Naive thymus-derived CD4-positive, alpha-beta T cell (primary cell): ENCODE results near the gene PITHD1. TPM values are rescaled to one million over a fixed set of nuclear protein-coding genes. Genes with fewer than 3 reads are reported as not detected.
"Not testable (repeated sequence)": the region's sequence is repeated elsewhere in the genome, so short reads cannot be mapped to it uniquely, and the experiment has no call there.

ENCODE experiments used
- ATAC-seq: fragments of 150-1000 bp; cut with Tn5 transposase; 2 replicates; pipeline ENCODE4 v1.10.0; 2021; ENCODE audit warnings: mild to moderate bottlenecking, moderate library complexity
- CTCF ChIA-PET: fragments of 350-600 bp; sonication (Branson Sonifier 250); formaldehyde crosslinking; loops from one replicate; lab custom pipeline; 2021; ENCODE audit warnings: antibody characterized with exemption; lab: Charles Lee
- POLR2A ChIA-PET: fragments of 350-600 bp; sonication (Branson Sonifier 250); formaldehyde crosslinking; loops from one replicate; lab custom pipeline; 2021; ENCODE audit warnings: antibody characterized with exemption, inconsistent platforms; lab: Charles Lee
- DNase-seq, 9 donors: peaks; one replicate each; pipeline versions ENCODE4 v3.0.0 to v3.0.0-alpha.2; 2020 to 2022; ENCODE audit warnings: mixed read lengths in 1 of 9
- H3K27ac ChIP-seq: one replicate; pipeline ENCODE4 v1.7.0; 2013; ENCODE audit warnings: mild to moderate bottlenecking, low read depth, low read length, moderate library complexity
- H3K27me3 ChIP-seq, 2 donors: one replicate each; pipeline ENCODE4 v1.7.0; 2013; ENCODE audit warnings: low read length in 2 of 2, mild to moderate bottlenecking in 2 of 2, moderate library complexity in 2 of 2; ENCODE audit not compliant: control insufficient read depth in 2 of 2, insufficient read depth in 2 of 2
- H3K36me3 ChIP-seq, 3 experiments: 1 replicate in 2 of 3; 2 replicates in 1 of 3; pipeline ENCODE4 v1.7.0; 2013; ENCODE audit warnings: low read length in 3 of 3, mild to moderate bottlenecking in 3 of 3, moderate library complexity in 1 of 3; ENCODE audit not compliant: insufficient read depth in 3 of 3, control insufficient read depth in 2 of 3
- H3K4me1 ChIP-seq, 2 donors: one replicate each; pipeline ENCODE4 v1.7.0; 2013; ENCODE audit warnings: low read length in 2 of 2, mild to moderate bottlenecking in 2 of 2, moderate library complexity in 1 of 2; ENCODE audit not compliant: control insufficient read depth in 2 of 2, insufficient read depth in 2 of 2
- H3K4me3 ChIP-seq: 2 replicates; pipeline ENCODE4 v1.7.0; 2013; ENCODE audit warnings: mild to moderate bottlenecking, low read length
- H3K9me3 ChIP-seq, 3 experiments: 1 replicate in 2 of 3; 2 replicates in 1 of 3; pipeline ENCODE4 v1.7.0; 2013; ENCODE audit warnings: low read length in 3 of 3; ENCODE audit not compliant: control insufficient read depth in 2 of 3
- H3K27ac Mint-ChIP-seq, 9 donors: one replicate each; pipeline ENCODE4 v1.8.0; 2020 to 2022; ENCODE audit warnings: mixed read lengths in 9 of 9, mild to moderate bottlenecking in 8 of 9, moderate library complexity in 5 of 9, inconsistent platforms in 2 of 9
- H3K27me3 Mint-ChIP-seq, 5 donors: one replicate each; pipeline ENCODE4 v1.8.0; 2021 to 2022; ENCODE audit warnings: mixed read lengths in 5 of 5, mild to moderate bottlenecking in 1 of 5
- H3K36me3 Mint-ChIP-seq, 5 donors: one replicate each; pipeline ENCODE4 v1.8.0; 2020 to 2022; ENCODE audit warnings: mixed read lengths in 5 of 5, mild to moderate bottlenecking in 3 of 5, inconsistent platforms in 1 of 5
- H3K4me1 Mint-ChIP-seq, 7 donors: one replicate each; pipeline ENCODE4 v1.8.0; 2020 to 2022; ENCODE audit warnings: mixed read lengths in 7 of 7, mild to moderate bottlenecking in 3 of 7, inconsistent platforms in 1 of 7
- H3K4me3 Mint-ChIP-seq, 10 donors: one replicate each; pipeline ENCODE4 v1.8.0; 2020 to 2022; ENCODE audit warnings: mild to moderate bottlenecking in 10 of 10, mixed read lengths in 10 of 10, moderate library complexity in 6 of 10, inconsistent platforms in 2 of 10
- H3K9me3 Mint-ChIP-seq, 11 donors: one replicate each; pipeline ENCODE4 v1.8.0; 2020 to 2022; ENCODE audit warnings: mixed read lengths in 11 of 11, mild to moderate bottlenecking in 4 of 11, inconsistent platforms in 1 of 11, moderate library complexity in 1 of 11
- intact Hi-C, 2 donors: fragments of 100-400 bp; cut with micrococcal nuclease; formaldehyde crosslinking; loops; one replicate each; pipeline ENCODE4 v1.15.1; 2023
- polyA plus RNA-seq, 2 donors: library from polyadenylated mRNA; unstranded; fragments of 300-500 nt; fragmentation: Illumina TruSeq; gene quantifications; one replicate each; pipeline ENCODE4 v1.2.3, GENCODE V29; 2021
- total RNA-seq, 6 experiments: library from RNA in 5 of 6; stranded (reverse) in 5 of 6; gene quantifications; 1 replicate in 5 of 6; 2 replicates in 1 of 6; pipeline ENCODE4 v1.2.3 and lab custom pipeline; 2021 to 2026

PITHD1 gene, protein sequence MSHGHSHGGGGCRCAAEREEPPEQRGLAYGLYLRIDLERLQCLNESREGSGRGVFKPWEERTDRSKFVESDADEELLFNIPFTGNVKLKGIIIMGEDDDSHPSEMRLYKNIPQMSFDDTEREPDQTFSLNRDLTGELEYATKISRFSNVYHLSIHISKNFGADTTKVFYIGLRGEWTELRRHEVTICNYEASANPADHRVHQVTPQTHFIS
- total RNA-seq (10 to 100 TPM; 57.6 to 81.9 (median 76.0) TPM), polyA plus RNA-seq (10 to 100 TPM; 82.2 to 88.9 TPM), total RNA-seq (lab: John Stamatoyannopoulos, UW) (95.4 reads per million, percentile 84 among the genes with 10 or more reads in this experiment)

DNA sequence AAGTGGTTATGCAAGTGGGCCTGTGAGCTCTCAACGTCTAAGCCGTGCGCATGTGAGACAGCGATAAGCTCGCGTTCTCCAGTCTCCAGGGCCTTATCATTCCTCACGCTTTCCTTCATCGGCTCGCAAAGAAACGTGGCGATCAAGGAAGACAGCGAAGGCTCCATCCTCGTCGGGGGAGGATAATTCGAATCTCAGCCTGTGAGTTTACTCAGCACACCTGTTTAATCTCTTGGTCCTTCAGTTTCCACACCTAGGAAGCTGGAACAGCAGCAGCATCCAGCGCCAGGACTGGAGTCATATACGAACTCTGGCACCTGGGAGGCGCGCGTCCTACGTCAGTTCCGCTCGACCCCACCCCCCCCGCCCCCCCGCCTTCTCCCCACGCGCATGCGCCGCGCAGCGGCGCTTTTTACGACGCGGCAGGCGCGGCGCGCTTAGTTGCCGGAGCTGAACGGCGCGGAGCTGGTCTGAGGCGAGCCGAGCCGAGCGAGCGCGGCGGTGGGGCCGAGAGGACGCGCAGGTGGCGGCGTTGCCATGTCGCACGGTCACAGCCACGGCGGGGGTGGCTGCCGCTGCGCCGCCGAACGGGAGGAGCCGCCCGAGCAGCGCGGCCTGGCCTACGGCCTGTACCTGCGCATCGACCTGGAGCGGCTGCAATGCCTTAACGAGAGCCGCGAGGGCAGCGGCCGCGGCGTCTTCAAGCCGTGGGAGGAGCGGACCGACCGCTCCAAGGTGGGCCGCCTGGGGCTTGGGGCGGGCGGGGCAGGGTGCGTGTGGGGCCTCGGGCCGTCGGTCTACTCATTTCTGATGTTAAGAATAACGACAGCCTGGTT, at the start of gene PITHD1:
Gene PITHD1 (plus strand): TSS at position 440 of the 836 bp plus-strand sequence. CDS start 98 bp downstream, at position 538.
- H3K27ac ChIP-seq = peak within 1 kb of the TSS; percentile 97
- intact Hi-C loops = loop anchor here (1.0 to 2.0 kb wide), 6 partner anchors 13 to 181 kb away; partner anchors contain the start of genes ELOA (in 2 of the 2), GALE (in 2 of the 2), LYPLA2 (in 2 of the 2) and FUCA1 (in 1 of the 2)
- Mint-ChIP-seq H3K9me3 (no peaks in the 10 kb centered on the region), H3K36me3 (peaks cover 0 to 12% (median 5%) of the 10 kb centered on the region in 5 donors), H3K4me1 (peaks cover 17 to 65% (median 49%) of the 10 kb centered on the region in 7 donors), H3K4me3 (peak within 1 kb of the TSS; percentile 84 to 98 (median 94)), H3K27ac (peak within 1 kb of the TSS; percentile 87 to 99 (median 96)), H3K27me3 (no peaks in the 10 kb centered on the region)
- ATAC-seq = peak; percentile 91
- CTCF ChIA-PET = interaction anchor here (0.8 to 3.0 kb wide), 2 partner anchors 138 to 140 kb away, joined by 3 to 10 read pairs; no protein-coding TSS in a partner anchor
- POLR2A ChIA-PET = interaction anchor here (0.6 to 6.8 kb wide), 13 partner anchors 8 to 220 kb away, joined by 3 to 68 read pairs (median 3); partner anchors contain the start of genes ELOA, GALE, HMGCL and LYPLA2
- no peaks in the 10 kb centered on the region for H3K27me3 ChIP-seq
- peak; percentile 75 to 86 (median 83) for DNase-seq
- no peaks in the 10 kb centered on the region for H3K9me3 ChIP-seq
- H3K36me3 ChIP-seq = peaks cover 0 to 14% (median 6%) of the 10 kb centered on the region in 3 experiments
- H3K4me1 ChIP-seq = peaks cover 17 to 22% of the 10 kb centered on the region in 2 donors
- H3K4me3 ChIP-seq = peak within 1 kb of the TSS; percentile 95

DNA sequence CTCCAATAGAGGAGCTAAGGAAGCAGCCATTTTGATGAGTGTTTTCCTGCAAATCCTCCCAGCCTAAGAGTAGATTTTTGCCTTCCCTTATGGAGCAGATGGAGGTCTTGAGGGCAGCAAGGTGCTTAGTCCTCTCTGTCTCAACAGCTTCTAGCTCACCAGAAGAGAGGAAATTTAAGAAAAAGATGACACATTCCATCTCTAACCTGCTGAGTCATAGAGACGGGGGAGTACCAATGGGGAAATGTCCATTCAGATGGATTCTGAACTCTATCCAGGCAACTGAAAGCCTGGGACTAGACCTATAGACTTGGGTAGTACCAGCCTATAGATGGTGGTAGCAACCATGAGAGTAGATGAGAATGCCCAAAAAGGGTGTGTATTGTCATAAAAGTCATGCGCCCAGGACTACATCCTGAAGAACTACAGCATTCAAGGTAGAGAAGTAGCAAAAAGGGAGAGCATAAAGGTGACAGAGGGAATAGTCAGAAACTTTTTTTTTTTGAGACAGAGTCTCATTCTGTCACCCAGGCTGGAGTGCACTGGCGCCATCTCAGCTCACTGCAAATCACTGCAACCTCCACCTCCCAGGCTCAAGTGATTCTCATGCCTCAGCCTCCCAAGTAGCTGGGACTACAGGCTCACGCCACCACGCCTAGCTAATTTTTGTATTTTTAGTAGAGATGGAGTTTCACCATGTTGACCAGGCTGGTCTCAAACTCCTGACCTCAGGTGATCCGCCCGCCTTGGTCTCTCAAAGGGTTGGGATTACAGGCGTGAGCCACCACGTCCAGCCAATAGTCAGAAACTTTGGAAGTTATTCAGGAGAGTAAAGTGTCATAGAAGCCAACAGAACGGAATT, 45.6 kb upstream of the PITHD1 start:
- Histone ChIP-seq H3K4me1 (no peaks in the 10 kb centered on the region), H3K27me3 (no peaks in the 10 kb centered on the region), H3K4me3 (no peak overlapping the region), H3K27ac (no peak overlapping the region), H3K9me3 (no peaks in the 10 kb centered on the region), H3K36me3 (no peaks in the 10 kb centered on the region)
- peaks cover 0 to 7% (median 0%) of the 10 kb centered on the region in 7 donors for H3K4me1 Mint-ChIP-seq
- intact Hi-C loops = no loop called here
- H3K27me3 Mint-ChIP-seq = no peaks in the 10 kb centered on the region
- no peaks in the 10 kb centered on the region for H3K9me3 Mint-ChIP-seq
- CTCF ChIA-PET = no interaction called here
- DNase-seq (no peak), ATAC-seq (no peak)
- POLR2A ChIA-PET = no interaction called here
- peaks cover 0 to 7% (median 3%) of the 10 kb centered on the region in 5 donors for H3K36me3 Mint-ChIP-seq
- H3K27ac Mint-ChIP-seq = peak overlapping the region in 1 of 9 donors; percentile 4
- no peak overlapping the region for H3K4me3 Mint-ChIP-seq

DNA sequence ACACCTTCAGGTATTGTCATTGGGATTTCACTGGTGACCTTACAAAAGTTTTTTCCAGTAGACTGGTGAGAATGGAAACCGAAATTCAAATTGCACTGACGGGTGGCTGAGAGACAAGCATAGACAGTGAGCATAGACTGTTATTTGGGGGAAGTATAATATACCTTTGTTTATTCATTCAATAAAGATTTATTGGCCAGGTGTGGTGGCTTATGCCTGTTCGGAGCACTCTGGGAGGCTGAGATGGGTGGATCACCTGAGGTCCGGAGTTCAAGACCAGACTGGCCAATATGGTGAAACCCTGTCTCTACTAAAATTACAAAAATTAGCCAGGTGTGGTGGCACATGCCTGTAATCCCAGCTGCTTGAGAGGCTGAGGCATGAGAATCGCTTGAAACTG, 44.9 kb upstream of the PITHD1 start:
- H3K27me3 ChIP-seq, POLR2A ChIA-PET, H3K27ac ChIP-seq, H3K36me3 Mint-ChIP-seq, H3K27me3 Mint-ChIP-seq, H3K27ac Mint-ChIP-seq, CTCF ChIA-PET, H3K9me3 ChIP-seq, H3K9me3 Mint-ChIP-seq, intact Hi-C loops, ATAC-seq, H3K4me1 Mint-ChIP-seq, H3K36me3 ChIP-seq, H3K4me3 ChIP-seq, H3K4me3 Mint-ChIP-seq, H3K4me1 ChIP-seq, DNase-seq: not testable (repeated sequence)

DNA sequence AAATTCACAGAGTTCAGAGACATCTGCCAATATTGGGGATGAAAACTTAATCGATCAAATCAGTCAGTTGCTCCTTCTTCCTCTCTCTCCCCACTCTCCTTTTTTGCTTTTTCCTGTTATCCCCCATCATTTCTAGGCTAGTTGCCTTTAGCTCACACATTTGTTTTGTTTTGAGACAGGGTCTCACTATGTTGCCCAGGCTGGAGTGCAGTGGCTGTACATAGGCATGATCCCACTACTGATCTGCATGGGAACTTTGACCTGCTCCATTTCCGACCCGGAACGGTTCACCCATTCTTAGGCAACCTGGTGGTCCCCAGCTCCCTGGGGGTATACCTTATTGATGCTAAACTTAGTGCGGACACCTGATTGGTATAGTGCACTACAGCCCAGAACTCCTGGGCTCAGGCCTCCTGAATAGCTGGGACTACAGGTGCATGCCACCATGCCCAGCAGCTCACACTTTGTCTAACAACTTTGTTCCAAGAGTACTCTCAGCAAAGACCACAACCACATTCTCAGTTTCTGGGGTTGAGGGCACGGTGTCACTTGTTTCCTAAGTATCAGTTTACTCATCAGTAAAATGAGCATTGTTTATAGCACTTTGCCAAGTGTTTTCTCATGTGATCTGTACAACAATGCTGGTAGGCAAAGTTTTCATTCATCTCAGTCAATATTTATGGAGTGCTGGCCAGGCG, 41.6 kb upstream of the PITHD1 start:
- H3K4me1 Mint-ChIP-seq = peaks cover 0 to 5% (median 0%) of the 10 kb centered on the region in 7 donors
- H3K27me3 ChIP-seq = no peaks in the 10 kb centered on the region
- H3K36me3 Mint-ChIP-seq = peaks cover 0 to 2% (median 0%) of the 10 kb centered on the region in 5 donors
- no peaks in the 10 kb centered on the region for H3K36me3 ChIP-seq
- no peak overlapping the region for H3K27ac ChIP-seq
- no peak overlapping the region for H3K4me3 ChIP-seq
- intact Hi-C loops = no loop called here
- no peak overlapping the region for H3K27ac Mint-ChIP-seq
- CTCF ChIA-PET = interaction anchor here (0.6 kb wide), 1 partner anchor 311 kb away, joined by 3 read pairs; no protein-coding TSS in a partner anchor
- POLR2A ChIA-PET = interaction anchor here (1.3 kb wide), 1 partner anchor 45 kb away, joined by 3 read pairs; the partner anchor contains the start of gene RPL11
- H3K9me3 Mint-ChIP-seq = no peaks in the 10 kb centered on the region
- no peaks in the 10 kb centered on the region for H3K9me3 ChIP-seq
- ATAC-seq = no peak
- no peak overlapping the region for H3K4me3 Mint-ChIP-seq
- H3K27me3 Mint-ChIP-seq = no peaks in the 10 kb centered on the region
- DNase-seq = no peak
- H3K4me1 ChIP-seq = no peaks in the 10 kb centered on the region

DNA sequence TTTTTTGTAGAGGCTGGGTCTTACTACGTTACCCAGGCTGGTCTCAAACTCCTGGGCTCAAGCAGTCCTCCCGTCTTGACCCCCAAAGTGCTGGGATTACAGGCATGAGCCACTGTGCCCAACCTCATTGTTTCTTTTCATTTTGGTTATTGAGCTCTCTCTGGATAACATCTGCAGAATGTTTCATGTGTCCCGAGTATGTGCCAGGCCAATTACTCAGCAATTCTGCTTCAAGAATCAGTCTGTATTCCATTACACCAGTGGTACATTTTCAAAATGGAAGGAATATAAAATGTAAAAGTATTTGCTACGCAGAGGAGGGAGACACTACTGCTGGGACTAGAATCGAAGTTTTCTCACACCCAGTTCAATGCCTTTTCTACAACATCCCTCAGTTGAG, 36.6 kb upstream of the PITHD1 start:
- no peak overlapping the region for H3K4me3 ChIP-seq
- no peaks in the 10 kb centered on the region for H3K9me3 Mint-ChIP-seq
- CTCF ChIA-PET = no interaction called here
- POLR2A ChIA-PET = interaction anchor here (0.6 to 4.5 kb wide), 2 partner anchors 50 to 198 kb away, joined by 5 to 30 read pairs; partner anchors contain the start of gene RPL11
- H3K36me3 ChIP-seq = peaks cover 0 to 4% (median 0%) of the 10 kb centered on the region in 3 experiments
- no peak for ATAC-seq
- peak overlapping the region in 7 of 9 donors; percentile 28 to 94 (median 71) for H3K27ac Mint-ChIP-seq
- no peaks in the 10 kb centered on the region for H3K27me3 ChIP-seq
- no peak overlapping the region for H3K27ac ChIP-seq
- intact Hi-C loops = loop anchor here in 1 of 2 donors (2.0 to 10.0 kb wide), 3 partner anchors 59 to 373 kb away; partner anchors contain the start of genes GALE, ID3 and ZNF436
- peaks cover 21 to 34% (median 32%) of the 10 kb centered on the region in 7 donors for H3K4me1 Mint-ChIP-seq
- peaks cover 22 to 25% of the 10 kb centered on the region in 2 donors for H3K4me1 ChIP-seq
- no peaks in the 10 kb centered on the region for H3K9me3 ChIP-seq
- no peaks in the 10 kb centered on the region for H3K27me3 Mint-ChIP-seq
- H3K36me3 Mint-ChIP-seq = peaks cover 0 to 7% (median 0%) of the 10 kb centered on the region in 5 donors
- DNase-seq = no peak
- peak overlapping the region in 8 of 10 donors; percentile 68 to 93 (median 89) for H3K4me3 Mint-ChIP-seq
